GM12878 (cell line): ENCODE results near the gene XDH.

Experiments
- BRCA1 ChIP-seq: IDR thresholded peaks from 2 replicates; pipeline ENCODE4 v1.6.1; 2011; ENCODE audit warnings: low read depth, low read length, improper control_type of control experiment
- CTCF ChIP-seq, 3 experiments: IDR thresholded peaks in 2 of 3; conservative IDR thresholded peaks in 1 of 3; 2 replicates each; pipeline ENCODE4 v1.5.1; 2011; ENCODE audit warnings: low read depth in 3 of 3, low read length in 3 of 3, mild to moderate bottlenecking in 3 of 3, control low read depth in 2 of 3, moderate library complexity in 2 of 3, inconsistent platforms in 1 of 3, mixed read lengths in 1 of 3; ENCODE audit not compliant: control insufficient read depth in 2 of 3, insufficient read depth in 1 of 3; ENCODE audit errors: extremely low read depth in 1 of 3
- EP300 ChIP-seq, 2 experiments: fragments of 150-350 bp in 1 of 2; IDR thresholded peaks; 2 replicates each; pipeline ENCODE4 v1.6.1; 2011 to 2012; ENCODE audit warnings: low read depth in 2 of 2, low read length in 2 of 2, borderline replicate concordance in 1 of 2, improper control_type of control experiment in 1 of 2, inconsistent platforms in 1 of 2; ENCODE audit not compliant: control insufficient read depth in 1 of 2
- ESRRA ChIP-seq: IDR thresholded peaks from 2 replicates; pipeline ENCODE4 v1.6.1; 2012; ENCODE audit warnings: mild to moderate bottlenecking, low read length, improper control_type of control experiment
- EZH2 ChIP-seq: IDR thresholded peaks from 2 replicates; pipeline ENCODE4 v1.6.1; 2012; ENCODE audit warnings: low read depth, mild to moderate bottlenecking, control low read depth, inconsistent platforms, low read length, borderline replicate concordance; ENCODE audit not compliant: control insufficient read depth
- FOS ChIP-seq: IDR thresholded peaks from 3 replicates; pipeline ENCODE4 v1.6.1; 2011; ENCODE audit warnings: borderline replicate concordance; ENCODE audit not compliant: insufficient read length; ENCODE audit errors: extremely low read depth

DNA sequence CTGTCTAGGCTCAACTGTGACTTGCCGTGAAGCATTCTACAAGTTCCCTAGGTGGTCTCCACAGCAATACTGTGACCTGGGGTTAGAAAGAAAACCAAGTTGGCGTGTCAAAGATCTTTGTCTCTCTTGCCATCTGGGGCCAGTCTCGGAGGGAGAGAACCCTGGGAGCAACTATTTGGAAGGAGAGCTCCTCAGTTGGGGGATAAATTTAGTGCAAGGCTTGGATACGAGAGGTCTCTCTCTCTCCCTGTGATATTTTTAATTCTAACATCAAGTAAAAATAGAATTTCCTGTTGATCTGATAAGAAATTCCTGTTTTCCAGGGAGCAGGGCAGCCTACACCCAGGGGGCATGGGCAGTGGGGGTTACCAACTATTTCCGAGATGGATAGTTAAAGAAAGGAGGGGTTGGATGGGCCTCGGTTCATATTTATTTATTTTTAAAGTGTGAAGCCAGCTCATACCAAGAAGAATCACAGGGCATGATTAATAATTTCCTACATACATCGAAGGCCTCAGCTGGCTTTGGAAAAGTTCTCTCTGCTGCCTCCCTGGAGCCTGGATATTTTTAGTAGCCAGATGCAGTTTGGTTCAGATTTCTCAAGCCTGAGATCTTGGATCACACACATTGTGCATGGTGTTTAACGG is 117.8 kb downstream of the XDH start:
- TF ChIP-seq ESRRA (no peak), EZH2 (no peak), EP300 (IDR thresholded peaks at IDR 0.05; ENCODE audit: borderline replicate concordance in 1 of 2, control insufficient read depth in 1 of 2, low read depth in 2 of 2, low read length in 2 of 2) (no peak), BRCA1 (no peak), CTCF (IDR thresholded peaks at IDR 0.05 in 2 of 3, conservative IDR thresholded peaks at IDR 0.05 in 1 of 3; ENCODE audit: control insufficient read depth in 2 of 3, extremely low read depth in 1 of 3, insufficient read depth in 1 of 3, low read depth in 3 of 3, low read length in 3 of 3) (no peak), FOS (no peak)
